Tibial nerve (tissue), 4 donors: ENCODE data around the gene MAPT. TPM values are rescaled to one million over a fixed set of nuclear protein-coding genes. Genes with fewer than 3 reads are reported as not detected.

ENCODE experiments used
- DNase-seq, 2 donors: peaks; one replicate each; pipeline ENCODE4 v3.0.0-alpha.2; 2019; ENCODE audit warnings: low spot score in 2 of 2
- H3K27ac ChIP-seq, 4 donors: fragments of 200-600 bp; sonication (generic) in 3 of 4; one replicate each; pipeline ENCODE4 v1.5.1; 2017 to 2019; ENCODE audit warnings: mild to moderate bottlenecking in 1 of 4
- H3K27me3 ChIP-seq, 2 donors: fragments of 200-600 bp; sonication (generic) in 1 of 2; one replicate each; pipeline versions ENCODE4 v1.5.1 to v1.6.0; 2017 to 2019
- H3K36me3 ChIP-seq, 3 donors: fragments of 200-600 bp; sonication (generic); one replicate each; pipeline ENCODE4 v1.5.1; 2018 to 2019
- H3K4me1 ChIP-seq, 4 donors: fragments of 200-600 bp; sonication (generic) in 3 of 4; one replicate each; pipeline ENCODE4 v1.5.1; 2017 to 2019
- H3K4me3 ChIP-seq, 4 donors: fragments of 200-600 bp; sonication (generic) in 3 of 4; one replicate each; pipeline ENCODE4 v1.5.1; 2017 to 2019; ENCODE audit warnings: mild to moderate bottlenecking in 1 of 4, moderate library complexity in 1 of 4
- H3K9me3 ChIP-seq, 4 donors: fragments of 200-600 bp; sonication (generic) in 3 of 4; one replicate each; pipeline ENCODE4 v1.5.1; 2017 to 2019
- EP300 ChIP-seq, 2 donors: sonication (generic); formaldehyde crosslinking; IDR thresholded peaks; one replicate each; pipeline ENCODE4 v1.6.1; 2017; ENCODE audit warnings: antibody characterized with exemption in 2 of 2, mild to moderate bottlenecking in 1 of 2
- POLR2A ChIP-seq, 2 donors: fragments of 450-650 bp; IDR thresholded peaks; one replicate each; pipeline ENCODE4 v1.6.1; 2017; ENCODE audit warnings: antibody characterized with exemption in 2 of 2, mild to moderate bottlenecking in 2 of 2, moderate library complexity in 2 of 2
- WGBS, 2 donors: methylation state at CpG; one replicate each; pipeline ENCODE4 v1.1.5; 2018; 5-methylcytosine and 5-hydroxymethylcytosine counted together
- total RNA-seq, 4 donors: library from RNA; depleted of rRNA; stranded (reverse); fragments of >200 nt; gene quantifications; one replicate each; pipeline ENCODE4 v1.1.0, GENCODE V29; 2016
- TF ChIP-seq, protein P1 (sequence below), 5 experiments: fragments of 200-600 bp in 3 of 5; fragments of 450-650 bp in 2 of 5; sonication (generic) in 3 of 5; IDR thresholded peaks; one replicate each; pipeline ENCODE4 v1.5.1; 2016 to 2019; ENCODE audit warnings: antibody characterized with exemption in 5 of 5, mild to moderate bottlenecking in 3 of 5, moderate library complexity in 2 of 5

MAPT gene
- total RNA-seq, 4 donors from 2014 or later: 2.5 to 3.1 (median 2.8) TPM

DNA sequence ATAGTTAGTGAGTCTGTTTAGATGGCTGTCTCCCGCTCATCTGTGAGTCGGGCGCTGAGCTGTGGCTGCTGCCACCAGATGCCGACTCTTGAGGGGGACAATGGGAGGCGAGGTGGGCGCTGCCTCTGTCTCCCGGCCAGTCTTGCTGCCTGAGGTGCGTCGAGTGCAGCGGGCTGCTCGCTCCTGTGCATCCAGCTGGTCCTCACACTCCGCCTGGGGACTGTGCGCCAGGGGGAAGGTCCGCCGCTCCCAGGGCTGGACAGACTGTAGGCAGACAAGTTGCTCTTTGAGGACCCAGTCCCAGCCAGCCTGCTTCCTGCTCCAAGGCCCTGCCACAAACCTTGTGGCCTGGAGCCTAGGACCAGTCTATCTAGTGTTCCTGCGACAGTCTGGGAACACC lies 137.1 kb downstream of the MAPT start:
- no peak for DNase-seq
- H3K36me3 ChIP-seq: peaks cover 7 to 95% (median 38%) of the 10 kb centered on the region in 3 donors
- TF ChIP-seq POLR2A (IDR thresholded peaks at IDR 0.05): no peak
- no peak for TF ChIP-seq EP300 (IDR thresholded peaks at IDR 0.05)
- TF ChIP-seq, protein P1, sequence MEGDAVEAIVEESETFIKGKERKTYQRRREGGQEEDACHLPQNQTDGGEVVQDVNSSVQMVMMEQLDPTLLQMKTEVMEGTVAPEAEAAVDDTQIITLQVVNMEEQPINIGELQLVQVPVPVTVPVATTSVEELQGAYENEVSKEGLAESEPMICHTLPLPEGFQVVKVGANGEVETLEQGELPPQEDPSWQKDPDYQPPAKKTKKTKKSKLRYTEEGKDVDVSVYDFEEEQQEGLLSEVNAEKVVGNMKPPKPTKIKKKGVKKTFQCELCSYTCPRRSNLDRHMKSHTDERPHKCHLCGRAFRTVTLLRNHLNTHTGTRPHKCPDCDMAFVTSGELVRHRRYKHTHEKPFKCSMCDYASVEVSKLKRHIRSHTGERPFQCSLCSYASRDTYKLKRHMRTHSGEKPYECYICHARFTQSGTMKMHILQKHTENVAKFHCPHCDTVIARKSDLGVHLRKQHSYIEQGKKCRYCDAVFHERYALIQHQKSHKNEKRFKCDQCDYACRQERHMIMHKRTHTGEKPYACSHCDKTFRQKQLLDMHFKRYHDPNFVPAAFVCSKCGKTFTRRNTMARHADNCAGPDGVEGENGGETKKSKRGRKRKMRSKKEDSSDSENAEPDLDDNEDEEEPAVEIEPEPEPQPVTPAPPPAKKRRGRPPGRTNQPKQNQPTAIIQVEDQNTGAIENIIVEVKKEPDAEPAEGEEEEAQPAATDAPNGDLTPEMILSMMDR (IDR thresholded peaks at IDR 0.05): no peak
- 90 to 94% methylated on average over 16 of the region's 16 CpGs for WGBS, 2 donors
- H3K27ac ChIP-seq: no peak overlapping the region
- H3K27me3 ChIP-seq: no peaks in the 10 kb centered on the region
- H3K4me3 ChIP-seq: no peak overlapping the region
- no peaks in the 10 kb centered on the region for H3K9me3 ChIP-seq
- H3K4me1 ChIP-seq: peaks cover 0 to 14% (median 0%) of the 10 kb centered on the region in 4 donors

DNA sequence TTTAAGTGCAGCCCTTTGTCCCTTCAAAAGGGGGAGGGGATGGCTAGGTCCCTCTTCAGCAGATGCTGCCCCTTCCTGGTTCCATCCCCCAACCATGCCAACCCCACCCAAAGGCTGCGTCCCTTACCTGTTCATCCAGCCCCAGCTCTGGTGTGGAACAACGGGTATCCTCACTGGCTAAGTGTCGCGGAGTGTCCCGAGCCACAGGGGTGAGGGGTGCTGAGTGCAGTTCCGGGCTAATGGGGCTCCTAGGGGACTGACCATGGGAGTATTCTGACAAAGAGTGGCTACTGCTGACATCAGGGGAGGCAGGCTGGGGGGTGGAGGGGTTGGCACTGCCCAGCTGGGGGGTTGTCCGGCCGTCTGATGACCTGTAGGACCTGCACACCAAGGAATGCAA lies 137.6 kb downstream of the MAPT start:
- no peak for DNase-seq
- Histone ChIP-seq H3K36me3 (peaks cover 7 to 95% (median 38%) of the 10 kb centered on the region in 3 donors), H3K27me3 (no peaks in the 10 kb centered on the region), H3K4me3 (no peak overlapping the region), H3K27ac (no peak overlapping the region), H3K4me1 (peaks cover 0 to 14% (median 0%) of the 10 kb centered on the region in 4 donors), H3K9me3 (no peaks in the 10 kb centered on the region)
- 69 to 89% methylated on average over 8 of the region's 8 CpGs for WGBS, 2 donors
- no peak for TF ChIP-seq POLR2A (IDR thresholded peaks at IDR 0.05)
- no peak for TF ChIP-seq EP300 (IDR thresholded peaks at IDR 0.05)
- TF ChIP-seq, protein P1 (IDR thresholded peaks at IDR 0.05): no peak

- H3K4me3 ChIP-seq: no peak overlapping the region
- no peak for DNase-seq
- H3K27me3 ChIP-seq: no peaks in the 10 kb centered on the region
- H3K4me1 ChIP-seq: peaks cover 0 to 4% (median 0%) of the 10 kb centered on the region in 4 donors
- H3K9me3 ChIP-seq: no peaks in the 10 kb centered on the region
- H3K27ac ChIP-seq: no peak overlapping the region
- TF ChIP-seq POLR2A (IDR thresholded peaks at IDR 0.05): no peak
- TF ChIP-seq, protein P1 (IDR thresholded peaks at IDR 0.05): no peak
- TF ChIP-seq EP300 (IDR thresholded peaks at IDR 0.05): no peak
- WGBS, 2 donors: 92 to 96% methylated on average over 11 of the region's 11 CpGs
- H3K36me3 ChIP-seq: peaks cover 7 to 95% (median 48%) of the 10 kb centered on the region in 3 donors
Measured at GRCh38 chr17:46032909-46033308, 138.6 kb downstream of the MAPT start.

GRCh38 chr17:46033392-46033791 lies 139.0 kb downstream of the MAPT start:
- H3K4me3 ChIP-seq: no peak overlapping the region
- H3K4me1 ChIP-seq: peaks cover 0 to 1% (median 0%) of the 10 kb centered on the region in 4 donors
- H3K27ac ChIP-seq: no peak overlapping the region
- H3K9me3 ChIP-seq: no peaks in the 10 kb centered on the region
- peaks cover 7 to 97% (median 52%) of the 10 kb centered on the region in 3 donors for H3K36me3 ChIP-seq
- TF ChIP-seq POLR2A (IDR thresholded peaks at IDR 0.05) (no peak), EP300 (IDR thresholded peaks at IDR 0.05) (no peak)
- TF ChIP-seq, protein P1 (IDR thresholded peaks at IDR 0.05): no peak
- no peaks in the 10 kb centered on the region for H3K27me3 ChIP-seq
- 90 to 92% methylated on average over 3 of the region's 3 CpGs for WGBS, 2 donors
- no peak for DNase-seq

- H3K4me3 ChIP-seq: no peak overlapping the region
- no peaks in the 10 kb centered on the region for H3K27me3 ChIP-seq
- no peak for DNase-seq
- H3K27ac ChIP-seq: no peak overlapping the region
- H3K4me1 ChIP-seq: peaks cover 0 to 9% (median 0%) of the 10 kb centered on the region in 4 donors
- TF ChIP-seq, protein P1 (IDR thresholded peaks at IDR 0.05): no peak
- 85% methylated on average over 3 of the region's 3 CpGs for WGBS, 2 donors
- H3K36me3 ChIP-seq: peaks cover 7 to 98% (median 57%) of the 10 kb centered on the region in 3 donors
- H3K9me3 ChIP-seq: no peaks in the 10 kb centered on the region
Measured at GRCh38 chr17:46035112-46035818, 140.9 kb downstream of the MAPT start.
